ENCODE data around the gene TAGLN.

The TAGLN gene

DNA sequence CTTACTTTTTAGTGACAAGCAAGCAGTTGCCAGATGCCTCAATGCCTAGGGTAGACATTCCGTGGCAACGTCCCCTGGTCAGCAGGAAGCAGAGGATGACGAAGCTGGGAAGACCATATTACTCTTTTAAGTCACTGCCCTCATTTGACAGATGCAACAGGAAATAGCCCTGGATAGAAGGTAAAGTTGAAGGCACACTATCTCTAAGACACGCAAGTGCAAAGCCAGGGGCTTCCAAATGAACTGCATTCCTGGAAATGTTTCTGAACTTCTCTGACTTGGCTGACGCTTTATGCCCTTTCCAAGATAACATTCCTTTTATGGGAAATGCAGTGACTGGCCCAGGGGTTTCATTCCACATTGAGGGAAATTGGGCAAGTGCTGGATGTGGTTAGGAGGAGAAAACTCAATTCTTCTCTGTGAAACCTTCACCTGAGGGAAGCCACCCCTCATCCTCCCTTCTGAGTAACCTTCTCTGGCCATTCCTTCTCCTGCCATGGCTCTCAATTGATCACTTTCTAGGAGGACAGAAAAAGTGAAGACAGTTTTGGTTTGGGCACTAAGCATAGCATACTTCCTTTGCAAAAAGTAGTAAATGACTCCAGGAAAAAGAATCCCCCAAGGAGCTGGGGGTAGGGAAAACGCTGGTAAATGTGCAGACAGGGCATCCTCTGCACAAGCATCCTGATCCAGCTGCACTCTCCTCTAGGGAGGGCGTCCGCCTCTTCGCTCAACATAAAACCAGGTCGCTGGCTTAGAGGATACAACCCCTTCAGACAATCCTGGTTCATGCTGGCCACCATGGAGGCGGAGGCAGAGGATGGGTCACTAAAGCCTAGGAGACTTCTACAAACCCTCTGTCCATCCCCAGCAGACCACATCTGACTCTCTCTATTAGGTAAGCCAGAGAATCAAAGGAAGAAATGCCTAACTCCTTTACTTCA is 18.2 kb downstream of the TAGLN start:
- no peak for DNase-seq

GRCh38 chr11:117218133-117218915 is 19.2 kb downstream of the TAGLN start:
- no peak for DNase-seq

DNA sequence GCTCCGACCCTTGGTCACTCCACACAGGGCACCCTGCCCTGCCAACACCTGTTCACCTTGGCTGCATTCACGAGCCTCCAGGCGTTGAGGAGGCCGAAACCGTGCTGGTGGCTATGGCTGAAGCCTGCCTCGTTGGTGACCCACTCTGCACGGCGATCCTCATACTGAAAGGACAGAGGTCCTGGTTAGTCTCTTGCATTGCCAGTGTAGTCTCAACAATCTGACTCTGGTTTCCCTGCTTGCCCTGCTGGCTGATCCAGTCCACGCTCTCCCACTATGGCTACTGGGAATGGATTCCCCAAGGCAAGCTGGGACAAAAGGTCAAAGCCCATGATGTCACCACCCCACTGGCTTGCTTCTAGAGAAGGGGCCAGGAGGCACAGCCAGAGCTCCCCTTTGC is 19.8 kb downstream of the TAGLN start:
- no peak for DNase-seq

DNA sequence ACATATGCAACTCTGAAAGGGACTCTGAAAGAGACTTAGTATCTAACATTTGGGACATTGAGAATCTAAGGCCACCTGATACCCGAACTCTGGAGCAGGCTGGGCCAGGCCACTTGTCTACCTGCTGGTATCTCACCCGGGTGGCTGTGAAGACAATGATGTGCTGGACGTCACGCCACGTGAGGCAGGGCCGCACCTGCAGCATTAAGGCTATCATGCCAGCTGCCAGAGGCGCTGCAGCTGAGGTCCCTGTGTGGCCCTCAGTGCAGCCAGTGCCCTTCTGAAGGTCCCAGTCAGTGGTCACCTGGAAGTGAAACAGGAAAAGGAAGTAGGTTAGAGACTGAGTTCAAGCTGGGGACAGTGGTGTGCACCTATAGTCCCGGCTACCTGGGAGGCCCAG is 20.3 kb downstream of the TAGLN start:
- no peak for DNase-seq

DNA sequence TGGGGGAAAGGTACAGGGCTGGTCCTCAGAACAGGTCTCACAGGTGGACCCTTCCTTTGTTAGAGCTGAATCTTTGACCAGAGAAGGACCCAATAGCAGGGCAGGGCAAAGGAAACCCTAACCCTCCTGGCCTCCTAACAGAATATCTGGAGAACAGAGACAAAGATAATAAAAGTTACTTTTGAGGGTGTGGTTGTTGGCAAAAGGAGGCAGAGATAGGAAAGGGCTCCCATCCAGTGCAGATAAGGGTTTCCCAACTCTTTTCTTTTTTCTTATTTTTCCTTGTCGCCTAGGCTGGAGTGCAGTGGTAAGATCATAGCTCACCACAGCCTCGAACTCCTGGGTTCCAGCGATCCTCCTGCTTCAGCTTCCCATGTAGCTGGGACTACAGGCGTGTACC is 20.8 kb downstream of the TAGLN start:
- DNase-seq: no peak

DNA sequence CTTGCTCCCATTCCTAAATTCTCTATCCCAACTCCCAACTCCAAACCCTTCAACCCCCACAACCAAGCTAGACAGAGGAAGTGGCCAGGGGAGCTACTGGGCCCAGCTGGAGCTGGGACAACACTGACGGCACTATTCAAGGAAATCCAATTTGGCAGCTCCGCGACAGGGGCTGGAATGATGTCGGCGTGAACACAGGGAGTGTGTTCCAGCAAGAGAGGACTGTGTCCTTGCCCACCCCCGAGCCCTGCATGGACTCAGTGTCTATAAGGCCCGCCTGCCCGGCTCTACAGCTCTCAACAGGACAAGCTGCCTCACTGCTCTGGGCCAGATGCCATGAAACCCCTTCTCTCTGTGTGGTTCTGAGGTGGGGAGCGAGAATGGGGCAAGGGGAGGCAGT is 21.4 kb downstream of the TAGLN start:
- DNase-seq: no peak

DNA sequence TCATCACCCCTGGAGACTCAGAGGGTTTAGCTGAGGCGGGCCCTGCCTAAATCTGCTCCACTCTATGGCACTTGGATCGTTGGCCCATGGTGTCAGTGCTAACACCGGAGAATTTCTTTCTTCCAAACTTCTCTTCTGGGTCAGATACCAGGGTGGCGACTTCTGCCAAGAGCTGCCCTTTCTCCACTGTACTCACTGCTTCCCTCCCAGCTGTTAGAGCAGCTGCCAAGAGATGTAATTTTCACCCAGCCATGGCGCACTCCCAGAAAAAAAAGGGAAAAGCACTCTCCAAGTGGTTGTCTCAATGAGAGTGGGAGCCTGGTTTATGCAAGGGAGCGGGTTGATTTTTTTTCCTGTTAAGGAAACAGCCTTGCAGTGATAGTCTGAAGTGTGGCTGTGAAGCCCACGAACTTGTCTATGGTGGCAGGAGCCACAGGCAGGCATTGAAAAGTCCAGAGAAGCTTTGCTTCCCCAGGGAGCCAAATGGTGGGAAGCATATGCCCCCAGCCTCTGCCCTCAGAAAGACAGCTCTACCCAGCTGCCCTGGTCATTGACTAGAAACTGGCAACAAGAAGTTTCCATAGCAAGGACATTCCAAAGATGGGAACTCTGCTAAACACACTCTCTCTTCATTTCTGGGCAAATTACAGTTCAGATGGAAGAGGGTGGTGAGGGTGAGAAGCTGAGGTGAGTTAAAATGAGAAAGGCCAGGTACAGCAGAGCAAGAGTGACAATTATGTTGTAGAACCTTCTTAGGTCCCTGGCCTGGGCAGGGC is 22.0 kb downstream of the TAGLN start:
- peak; percentile 56 to 59 for DNase-seq

- peak; percentile 21 to 58 for DNase-seq
Observed at GRCh38 chr11:117221775-117222517, 22.8 kb downstream of the TAGLN start.

- no peak for DNase-seq
Observed at GRCh38 chr11:117222991-117223740, 24.0 kb downstream of the TAGLN start.

DNA sequence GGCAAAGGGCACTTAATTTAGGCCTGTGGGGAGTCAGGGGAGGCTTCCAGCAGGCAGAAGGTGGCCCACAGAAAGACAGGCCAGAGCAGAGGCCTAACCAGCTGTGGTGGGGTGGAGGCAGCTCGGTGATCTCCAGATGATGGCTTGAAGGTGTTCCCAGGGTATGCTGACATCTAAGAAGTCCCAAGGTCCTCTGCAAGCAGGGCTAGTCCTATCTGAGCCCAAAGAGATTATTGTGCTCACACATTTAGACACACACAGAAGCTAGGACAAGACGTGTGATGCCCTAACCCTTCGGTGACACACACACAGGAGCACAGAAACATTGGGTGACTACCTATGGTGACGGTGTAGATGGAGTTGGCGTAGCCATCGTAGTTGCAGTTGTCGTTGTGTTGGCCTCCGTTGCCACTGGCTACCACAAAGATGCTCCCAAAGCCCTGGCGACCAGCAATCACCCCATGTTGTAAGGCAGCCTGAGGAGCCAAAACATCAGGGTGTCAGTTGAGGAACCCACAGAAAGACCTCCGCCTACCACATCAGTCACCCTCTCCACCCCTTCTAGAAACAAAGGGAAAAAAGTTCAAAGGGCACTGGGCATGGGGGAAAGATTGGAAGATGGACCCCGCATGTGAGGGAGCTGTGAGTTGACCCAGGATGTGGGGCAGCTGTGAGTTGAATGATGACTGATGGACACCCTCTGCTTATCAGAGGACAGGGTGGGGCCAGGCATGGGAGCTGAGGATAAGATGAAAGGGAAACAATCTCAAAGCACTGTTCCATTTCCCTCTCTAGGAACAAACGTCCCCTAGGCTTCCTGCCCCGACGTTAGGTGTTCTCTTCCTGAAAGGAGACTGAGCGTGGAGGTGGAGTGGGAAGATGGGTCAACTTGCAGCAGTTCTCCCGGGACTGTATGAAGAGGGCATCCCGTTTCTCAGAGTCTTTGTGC is 24.8 kb downstream of the TAGLN start:
- no peak for DNase-seq

- no peak for DNase-seq
Observed at GRCh38 chr11:117225553-117226170, 26.5 kb downstream of the TAGLN start.

DNA sequence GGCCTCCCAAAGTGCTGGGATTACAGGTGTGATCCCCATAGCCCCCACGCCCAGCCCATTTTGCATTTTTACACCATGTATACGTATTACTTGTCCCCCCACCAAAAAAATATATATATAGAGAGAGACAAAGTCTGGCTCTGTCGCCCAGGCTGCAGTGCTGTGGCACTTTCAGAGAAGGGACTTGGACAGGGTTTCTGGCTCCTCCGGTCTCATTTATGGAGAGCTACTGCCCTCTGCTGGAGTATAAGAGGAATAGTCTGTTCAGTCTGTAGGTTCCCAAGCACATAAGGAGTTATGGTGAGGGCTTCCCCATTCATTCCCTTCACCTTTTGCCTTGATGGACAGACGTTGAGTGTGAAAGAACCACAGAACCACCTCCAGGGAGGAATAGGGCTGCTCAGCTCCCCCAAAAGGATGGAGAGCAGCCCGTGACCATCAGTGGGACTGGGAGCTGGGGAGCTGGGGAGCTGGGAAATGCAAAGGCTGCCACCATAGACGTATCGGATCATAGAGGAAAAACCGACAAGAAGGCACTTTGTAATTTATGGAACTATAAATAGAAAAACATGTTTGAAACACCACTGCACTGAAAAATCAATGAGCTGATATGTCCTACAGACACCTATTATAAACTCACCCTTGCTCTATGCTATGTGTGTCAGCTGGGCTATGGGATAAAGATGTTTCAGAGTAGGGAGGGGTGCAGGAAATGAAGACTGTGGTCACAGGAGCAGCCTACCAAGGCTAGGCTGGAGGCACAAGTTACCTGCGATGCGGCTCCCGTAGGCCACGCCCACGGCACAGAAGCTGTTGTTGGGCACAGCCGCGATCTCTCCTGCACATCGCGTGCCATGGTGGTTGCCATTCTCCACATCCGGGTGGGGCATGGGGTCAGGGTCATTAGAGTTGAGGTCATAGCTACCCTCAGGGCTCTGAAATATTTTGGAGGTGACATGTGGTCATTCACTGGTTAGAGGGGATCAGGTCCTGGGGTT is 27.5 kb downstream of the TAGLN start:
- DNase-seq: peak; percentile 67 to 82

GRCh38 chr11:117228091-117228490 is 28.9 kb downstream of the TAGLN start:
- no peak for DNase-seq

DNA sequence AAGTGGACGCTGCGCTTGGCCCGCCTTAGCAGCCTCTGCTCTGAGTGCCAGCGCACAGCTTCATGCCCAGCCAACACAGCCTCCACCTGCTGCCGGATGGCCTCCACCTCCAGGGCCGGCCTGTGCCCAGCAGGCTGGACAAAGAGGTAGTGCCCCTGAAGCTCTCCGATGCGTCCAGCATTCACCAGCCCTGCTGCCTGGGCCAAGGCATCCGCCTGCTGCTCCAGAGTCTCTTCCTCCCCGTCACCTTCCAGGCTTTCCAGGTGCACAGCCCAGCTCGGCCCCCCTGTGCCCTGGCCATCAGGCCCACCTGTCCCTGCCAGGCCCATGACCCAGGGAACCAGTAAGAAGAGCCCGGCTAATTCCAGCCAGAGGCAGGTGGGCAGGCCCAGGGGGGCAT is 30.2 kb downstream of the TAGLN start:
- DNase-seq: no peak

DNA sequence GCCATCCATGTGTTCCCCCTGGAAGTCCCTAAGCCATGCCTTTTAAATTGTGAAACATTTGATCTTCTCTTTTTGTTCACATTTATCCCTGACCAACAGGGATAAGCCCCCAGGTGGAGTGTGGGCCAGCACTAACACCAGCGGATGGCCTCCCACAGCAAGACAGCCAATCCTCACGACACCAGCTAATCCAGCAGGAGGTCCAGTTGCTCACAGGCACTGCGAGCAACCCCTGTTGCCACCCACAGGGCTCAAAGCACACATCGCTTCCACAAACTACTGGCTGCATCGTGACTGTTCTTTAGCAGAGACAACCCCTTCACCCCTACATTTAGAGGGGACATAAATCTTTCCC is 30.7 kb downstream of the TAGLN start:
- no peak for DNase-seq

- DNase-seq: no peak
Observed at GRCh38 chr11:117230286-117230961, 31.3 kb downstream of the TAGLN start.

DNA sequence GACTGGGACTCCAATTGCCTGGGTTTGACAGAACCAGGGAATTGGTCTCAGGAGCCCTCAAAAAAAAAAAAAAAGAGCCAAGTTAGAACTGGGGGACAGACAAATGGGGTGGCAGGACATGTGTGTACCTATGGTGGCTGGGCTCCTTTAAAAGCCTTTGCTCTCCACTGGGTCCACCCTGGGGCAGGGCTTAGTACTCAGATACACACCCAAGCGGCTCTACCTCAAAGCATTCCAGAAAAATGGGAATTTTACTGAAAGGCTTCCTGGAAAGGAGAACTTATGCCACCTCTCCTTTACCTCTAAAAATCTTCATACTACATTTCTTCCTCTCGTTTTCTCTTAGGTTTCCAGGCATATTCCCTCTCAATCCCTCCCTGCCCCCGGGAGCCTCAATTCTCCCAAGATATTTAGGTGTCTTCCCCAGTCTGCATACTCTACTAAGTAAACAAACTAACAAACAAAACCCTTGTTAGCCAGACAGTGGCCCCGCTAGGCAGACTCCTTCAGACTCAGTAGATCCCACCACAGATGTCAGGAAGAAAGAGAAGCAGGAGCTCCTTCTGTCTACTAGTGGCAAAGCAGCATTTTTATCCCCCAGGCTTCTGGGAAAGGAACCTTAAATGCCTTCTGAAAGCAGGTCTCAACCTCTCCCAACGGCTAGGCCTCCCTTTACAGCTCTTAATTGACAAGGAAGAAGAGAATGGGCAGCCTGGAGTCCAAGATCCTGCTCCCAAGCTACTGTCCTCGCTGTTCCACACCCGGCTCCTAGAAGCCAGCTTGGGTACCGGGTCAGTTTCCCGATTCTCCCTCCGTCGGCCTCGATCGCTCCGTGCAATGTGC is 32.0 kb downstream of the TAGLN start:
- DNase-seq: no peak

GRCh38 chr11:117231842-117232091 is 32.6 kb downstream of the TAGLN start, which contains the start of gene PCSK7:
Gene PCSK7, minus strand, starts transcription at chr11:117232073. Its CDS starts 2,229 bp downstream, at chr11:117229844.
- DNase-seq: no peak
